HepG2 (cell line): ENCODE results near the gene TUBA4B. TPM values are rescaled to one million over a fixed set of nuclear protein-coding genes. Genes with fewer than 3 reads are reported as not detected.

Experiments used
- ARID4A ChIP-seq: sonication (generic); formaldehyde crosslinking; IDR thresholded peaks from 2 replicates; pipeline ENCODE4 v1.5.0; 2020; ENCODE audit warnings: mild to moderate bottlenecking, missing genetic modification reagents, borderline replicate concordance
- FLYWCH1 ChIP-seq: sonication (generic); formaldehyde crosslinking; IDR thresholded peaks from 2 replicates; pipeline ENCODE4 v1.8.1; 2023; ENCODE audit warnings: mild to moderate bottlenecking, missing genetic modification reagents
- HMG20A ChIP-seq: IDR thresholded peaks from 2 replicates; pipeline ENCODE4 v1.6.1; 2016; ENCODE audit warnings: borderline replicate concordance
- JUND ChIP-seq: sonication (generic); formaldehyde crosslinking; IDR thresholded peaks from 2 replicates; pipeline ENCODE4 v1.8.0; 2022; ENCODE audit warnings: mild to moderate bottlenecking, missing genetic modification reagents
- KLF12 ChIP-seq: sonication (generic); formaldehyde crosslinking; IDR thresholded peaks from 2 replicates; pipeline ENCODE4 v1.4.0; 2020; ENCODE audit warnings: missing genetic modification reagents, borderline replicate concordance
- MYNN ChIP-seq: sonication (generic); formaldehyde crosslinking; IDR thresholded peaks from 2 replicates; pipeline ENCODE4 v1.4.0; 2020; ENCODE audit warnings: mild to moderate bottlenecking, low read depth, missing genetic modification reagents
- PAF1 ChIP-seq: IDR thresholded peaks from 2 replicates; pipeline ENCODE4 v1.6.1; 2016; ENCODE audit warnings: missing genetic modification reagents, missing compliant biosample characterization
- SKI ChIP-seq: fragments of 450-650 bp; IDR thresholded peaks from one replicate; pipeline ENCODE4 v1.6.1; 2018; ENCODE audit warnings: mild to moderate bottlenecking; ENCODE audit not compliant: partially characterized antibody
- SKIL ChIP-seq: sonication (generic); formaldehyde crosslinking; IDR thresholded peaks from 2 replicates; pipeline ENCODE4 v1.8.0; 2022; ENCODE audit warnings: missing genetic modification reagents, mild to moderate bottlenecking, moderate library complexity, borderline replicate concordance
- SMAD1 ChIP-seq: sonication (generic); formaldehyde crosslinking; IDR thresholded peaks from 2 replicates; pipeline ENCODE4 v1.4.0; 2020; ENCODE audit warnings: missing genetic modification reagents, low read depth, mild to moderate bottlenecking, borderline replicate concordance
- ZMYM3 ChIP-seq: sonication (generic); formaldehyde crosslinking; IDR thresholded peaks from 2 replicates; pipeline ENCODE4 v1.5.1; 2020; ENCODE audit warnings: mild to moderate bottlenecking, missing genetic modification reagents
- ZNF101 ChIP-seq: sonication (generic); formaldehyde crosslinking; IDR thresholded peaks from 2 replicates; pipeline ENCODE4 v1.4.0; 2020; ENCODE audit warnings: mild to moderate bottlenecking, low read depth, missing genetic modification reagents, borderline replicate concordance
- ZNF496 ChIP-seq: sonication (generic); formaldehyde crosslinking; IDR thresholded peaks from 2 replicates; pipeline ENCODE4 v1.8.1; 2023; ENCODE audit warnings: mild to moderate bottlenecking, moderate library complexity, missing genetic modification reagents; ENCODE audit not compliant: insufficient replicate concordance
- ZNF512B ChIP-seq: sonication (generic); formaldehyde crosslinking; IDR thresholded peaks from 2 replicates; pipeline ENCODE4 v1.5.1; 2020; ENCODE audit warnings: missing genetic modification reagents, mild to moderate bottlenecking, borderline replicate concordance
- ZNF589 ChIP-seq: sonication (generic); formaldehyde crosslinking; conservative IDR thresholded peaks from 2 replicates; pipeline ENCODE4 v1.8.0; 2022; ENCODE audit warnings: mild to moderate bottlenecking, moderate library complexity, missing genetic modification reagents
- polyA plus RNA-seq, 8 experiments: library from polyadenylated mRNA; depleted of rRNA in 3 of 8; stranded (reverse) in 7 of 8; unstranded in 1 of 8; fragments of >200 nt; fragmentation: Illumina TruSeq in 4 of 8; extraction: Trizol in 4 of 8; gene quantifications; 2 replicates each; pipeline versions ENCODE4 v1.2.1 to v1.2.3, GENCODE V29; 2011 to 2016; ENCODE audit warnings: low read depth in 4 of 8, missing spikeins in 1 of 8, mixed read lengths in 1 of 8; ENCODE audit not compliant: insufficient read depth in 1 of 8
- total RNA-seq, 5 experiments: library from RNA; depleted of rRNA; stranded (reverse); fragments of >200 nt; fragmentation: Illumina TruSeq; extraction: Trizol; gene quantifications; 2 replicates each; pipeline ENCODE4 v1.2.3, GENCODE V29; 2016; ENCODE audit warnings: low read depth in 1 of 5

Gene TUBA4B
- total and polyA plus RNA-seq, 2 of the 13 experiments (the other 11 are each of a cell fraction or from before 2014, with no cell fraction given), result 0.18 to 0.22 TPM

- peak; percentile 65; the same call in 1 of the 2 replicates for TF ChIP-seq ARID4A (CRISPR knock-in tag)
- peak; percentile 74; the same call in 1 of the 2 replicates for TF ChIP-seq ZNF101
- peak; percentile 98 for TF ChIP-seq ZNF589
- TF ChIP-seq JUND (CRISPR knock-in tag), result no peak
- no peak for TF ChIP-seq ZMYM3 (CRISPR knock-in tag)
- no peak for TF ChIP-seq SKI
- no peak for TF ChIP-seq FLYWCH1
- TF ChIP-seq ZNF496 (CRISPR knock-in tag), result no peak
- no peak for TF ChIP-seq PAF1
- peak; percentile 96 for TF ChIP-seq KLF12 (CRISPR knock-in tag)
- TF ChIP-seq ZNF512B (CRISPR knock-in tag), result no peak
- peak; percentile 98 for TF ChIP-seq MYNN (CRISPR knock-in tag)
- TF ChIP-seq HMG20A (CRISPR knock-in tag), result peak; percentile 47; the same call in 1 of the 2 replicates
- no peak for TF ChIP-seq SMAD1
- peak; percentile 68 for TF ChIP-seq SKIL (CRISPR knock-in tag)
Observed at GRCh38 chr2:219308142-219309101, 55.4 kb downstream of the TUBA4B start (continued).
